Skeletal muscle tissue (tissue), 4 donors: Measurements from ENCODE around the gene IL10RB. TPM values are rescaled to one million over a fixed set of nuclear protein-coding genes. Genes with fewer than 3 reads are reported as not detected.

Source experiments
- H3K27ac ChIP-seq: one replicate; pipeline ENCODE4 v1.7.0; 2013; ENCODE audit warnings: mild to moderate bottlenecking, low read depth, low read length, inconsistent platforms
- H3K27me3 ChIP-seq, 3 donors: one replicate each; pipeline ENCODE4 v1.7.0; 2013; ENCODE audit warnings: low read length in 3 of 3; ENCODE audit not compliant: control insufficient read depth in 3 of 3, insufficient read depth in 3 of 3
- H3K36me3 ChIP-seq, 3 donors: one replicate each; pipeline ENCODE4 v1.7.0; 2013; ENCODE audit warnings: low read length in 3 of 3; ENCODE audit not compliant: control insufficient read depth in 3 of 3, insufficient read depth in 3 of 3
- H3K4me1 ChIP-seq, 3 donors: one replicate each; pipeline ENCODE4 v1.7.0; 2013; ENCODE audit warnings: low read length in 3 of 3, mild to moderate bottlenecking in 3 of 3; ENCODE audit not compliant: control insufficient read depth in 3 of 3, insufficient read depth in 3 of 3
- H3K4me3 ChIP-seq, 3 donors: one replicate each; pipeline ENCODE4 v1.7.0; 2013; ENCODE audit warnings: low read length in 3 of 3
- H3K9ac ChIP-seq, 3 donors: one replicate each; pipeline ENCODE4 v1.7.0; 2013; ENCODE audit warnings: low read length in 3 of 3, mild to moderate bottlenecking in 3 of 3, moderate library complexity in 2 of 3, low read depth in 1 of 3
- H3K9me3 ChIP-seq, 3 donors: one replicate each; pipeline ENCODE4 v1.7.0; 2013; ENCODE audit warnings: low read length in 3 of 3; ENCODE audit not compliant: control insufficient read depth in 3 of 3
- total RNA-seq: library from RNA; depleted of rRNA; stranded (reverse); fragments of >200 nt; gene quantifications from one replicate; pipeline ENCODE4 v1.2.3, GENCODE V29; 2014
- donor health status: Osteomylitis.

IL10RB gene
- total RNA-seq, 1 donor from 2014 or later, result 23.0 TPM

DNA sequence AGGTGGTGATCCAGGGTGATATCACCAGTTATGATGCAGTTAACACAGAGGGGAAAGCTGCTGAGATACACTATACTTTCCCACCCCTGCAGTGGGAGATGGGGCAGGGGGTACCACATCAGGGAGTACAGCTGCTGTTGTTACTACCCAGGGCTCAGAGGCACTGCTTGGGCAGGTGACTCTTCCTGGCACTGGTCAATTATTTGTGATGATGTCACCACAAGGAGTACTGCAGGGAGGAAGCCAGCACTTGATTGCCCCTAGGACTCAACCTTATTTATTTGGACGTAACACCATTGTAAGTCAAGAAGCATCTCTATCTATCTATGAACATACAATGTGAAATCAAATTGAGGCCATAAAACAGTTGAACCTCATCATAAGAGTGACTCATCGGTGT, 68.7 kb downstream of the IL10RB start:
- Histone ChIP-seq H3K27me3 (no peaks in the 10 kb centered on the region), H3K27ac (no peak overlapping the region), H3K36me3 (peaks cover 0 to 15% (median 9%) of the 10 kb centered on the region in 3 donors), H3K4me3 (no peak overlapping the region), H3K4me1 (peaks cover 3 to 9% (median 6%) of the 10 kb centered on the region in 3 donors), H3K9me3 (peaks cover 0 to 4% (median 0%) of the 10 kb centered on the region in 3 donors), H3K9ac (no peak overlapping the region)

DNA sequence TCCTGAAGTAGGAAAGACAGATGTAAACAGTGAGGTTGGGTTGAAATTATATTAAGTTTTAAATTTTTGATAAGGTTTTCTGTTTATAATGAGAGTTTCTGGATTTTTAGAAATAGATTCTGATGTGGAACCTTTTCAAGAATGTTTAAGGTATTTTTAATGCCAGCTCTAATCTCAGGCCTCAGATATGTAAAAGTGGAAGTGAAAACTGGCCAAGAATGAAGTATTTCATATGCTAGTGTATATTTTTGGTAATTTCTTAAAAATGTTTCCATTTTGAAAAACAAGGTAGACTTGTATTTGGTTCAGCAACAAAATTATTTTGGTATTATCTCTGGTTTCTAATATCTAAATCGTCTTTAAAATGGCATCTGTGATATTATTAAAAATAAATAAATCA, 73.0 kb downstream of the IL10RB start:
- Histone ChIP-seq H3K9me3 (no peaks in the 10 kb centered on the region), H3K4me1 (peaks cover 0 to 4% (median 0%) of the 10 kb centered on the region in 3 donors), H3K27ac (no peak overlapping the region), H3K4me3 (no peak overlapping the region), H3K36me3 (peaks cover 6 to 13% (median 10%) of the 10 kb centered on the region in 3 donors), H3K9ac (no peak overlapping the region), H3K27me3 (no peaks in the 10 kb centered on the region)

DNA sequence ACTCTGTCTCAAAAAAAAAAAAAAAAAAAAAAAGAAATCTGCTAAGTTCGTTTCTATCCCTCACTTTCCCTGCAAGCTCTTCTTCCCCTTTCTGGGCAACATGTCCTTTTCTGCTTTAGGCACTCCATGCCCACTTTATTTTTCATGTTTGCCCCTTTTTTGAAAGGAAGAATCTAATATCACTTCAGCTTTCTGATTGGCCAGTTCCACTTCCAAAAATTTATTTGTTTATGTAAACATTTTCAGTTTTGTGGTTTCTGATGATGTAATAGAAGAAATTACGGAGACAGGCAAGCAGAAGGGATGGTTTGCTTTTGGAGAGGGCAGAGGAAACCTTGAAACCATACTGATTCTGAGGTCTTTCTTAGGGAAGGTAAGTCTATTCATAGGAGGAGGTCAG, 73.8 kb downstream of the IL10RB start:
- no peak overlapping the region for H3K27ac ChIP-seq
- H3K36me3 ChIP-seq, result peaks cover 6 to 14% (median 10%) of the 10 kb centered on the region in 3 donors
- peaks cover 0 to 4% (median 0%) of the 10 kb centered on the region in 3 donors for H3K4me1 ChIP-seq

DNA sequence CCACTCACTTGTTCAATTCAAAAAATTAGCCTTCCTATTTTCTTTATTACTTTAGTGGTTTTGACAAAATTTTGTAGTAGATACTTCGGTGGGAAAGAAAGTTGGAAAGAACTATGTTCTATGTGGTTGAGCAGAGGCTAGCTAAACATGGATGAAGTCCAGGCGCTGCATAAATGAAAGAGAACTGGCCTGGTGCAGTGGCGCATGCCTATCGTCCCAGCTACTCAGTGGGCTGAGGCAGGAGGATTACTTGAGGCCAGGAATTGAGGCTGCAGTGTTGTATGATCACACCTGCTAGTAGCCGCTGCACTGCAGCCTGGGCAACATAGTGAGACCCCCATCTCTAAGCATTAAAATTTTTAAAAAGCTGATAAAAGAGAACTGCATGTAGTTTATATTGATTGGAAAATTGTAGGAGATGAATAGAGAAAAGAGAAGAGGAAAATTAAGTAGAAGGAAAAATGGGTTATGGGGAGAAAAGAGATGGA, 79.6 kb downstream of the IL10RB start:
- Histone ChIP-seq H3K9ac (no peak overlapping the region), H3K27ac (no peak overlapping the region), H3K36me3 (peaks cover 6 to 44% (median 23%) of the 10 kb centered on the region in 3 donors), H3K9me3 (no peaks in the 10 kb centered on the region), H3K4me3 (no peak overlapping the region), H3K27me3 (no peaks in the 10 kb centered on the region), H3K4me1 (no peaks in the 10 kb centered on the region)

More for the DNA sequence above, 73.8 kb downstream of the IL10RB start:
- Histone ChIP-seq H3K9me3 (no peaks in the 10 kb centered on the region), H3K4me3 (no peak overlapping the region), H3K9ac (no peak overlapping the region), H3K27me3 (no peaks in the 10 kb centered on the region)

Other genes starting within 250 kb of the IL10RB start
- not detected for gene OLIG2, start 240.4 kb upstream of the IL10RB start, total RNA-seq
- not detected for gene OLIG1, start 196.2 kb upstream of the IL10RB start, total RNA-seq
- gene IFNAR2, start 36.4 kb upstream of the IL10RB start, total RNA-seq, result 5.7 TPM
- gene IFNAR1, start 58.6 kb downstream of the IL10RB start, total RNA-seq, result 15.1 TPM
- 43.8 TPM for gene IFNGR2, start 137.0 kb downstream of the IL10RB start, total RNA-seq
- 24.5 TPM for gene TMEM50B, start 213.6 kb downstream of the IL10RB start, total RNA-seq
- gene DNAJC28, start 225.3 kb downstream of the IL10RB start, total RNA-seq, result 2.1 TPM